ENCODE data around the gene AMPH.
"Not testable (repeated sequence)": the region's sequence is repeated elsewhere in the genome, so short reads cannot be mapped to it uniquely, and the experiment has no call there.

AMPH gene

GRCh38 chr7:38345299-38346172 lies 285.6 kb downstream of the AMPH start:
- peak; percentile 52 for DNase-seq

- peak; percentile 27 for DNase-seq
Measured at GRCh38 chr7:38344741-38345140, 286.4 kb downstream of the AMPH start.

DNA sequence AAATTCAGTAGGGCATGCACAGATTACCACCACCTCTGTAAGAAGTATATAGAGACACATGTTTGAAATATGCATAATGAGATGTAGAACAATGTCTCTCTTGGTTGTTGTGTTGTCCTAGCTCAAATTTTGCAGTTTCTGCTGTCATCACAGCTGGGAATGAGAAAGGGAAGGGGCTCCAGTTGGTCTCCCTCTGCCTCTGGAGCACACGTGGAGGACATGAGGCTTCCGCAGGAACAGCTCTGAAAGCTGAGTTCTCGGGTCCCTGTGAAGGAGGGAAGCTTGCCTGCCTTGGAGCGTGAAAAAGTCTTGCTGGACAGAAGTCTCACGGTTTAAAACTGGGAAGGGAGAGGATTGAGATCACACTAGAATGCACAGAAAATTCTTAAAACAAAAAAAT lies 289.0 kb downstream of the AMPH start:
- DNase-seq: not testable (repeated sequence)

DNA sequence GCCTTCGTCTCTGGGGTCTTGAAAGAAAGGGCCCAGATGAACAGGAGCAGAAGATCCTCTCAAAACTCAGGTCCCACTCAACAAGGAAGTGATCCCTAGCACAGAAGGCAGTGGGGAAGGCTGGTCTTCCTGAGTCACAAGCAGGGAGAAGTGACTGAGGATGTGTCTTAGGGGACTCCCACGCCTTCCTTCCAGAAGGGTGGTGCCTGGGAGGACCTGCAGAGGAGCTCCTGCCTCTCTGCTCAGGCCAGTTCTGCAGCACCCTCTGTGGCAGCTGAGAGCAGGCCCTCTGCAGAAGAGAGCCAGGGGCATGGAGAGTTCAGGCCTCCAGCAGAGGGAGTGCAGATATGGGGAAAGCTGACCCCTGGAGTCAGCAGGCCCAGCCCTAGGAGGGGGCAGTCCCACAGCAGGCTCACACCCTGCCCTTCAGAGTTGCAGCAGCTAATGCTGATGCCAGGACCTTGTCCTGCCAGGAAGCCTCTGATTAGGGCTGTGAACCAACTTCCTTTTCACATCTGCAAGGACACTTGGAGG lies 289.9 kb downstream of the AMPH start:
- DNase-seq: not testable (repeated sequence)

DNA sequence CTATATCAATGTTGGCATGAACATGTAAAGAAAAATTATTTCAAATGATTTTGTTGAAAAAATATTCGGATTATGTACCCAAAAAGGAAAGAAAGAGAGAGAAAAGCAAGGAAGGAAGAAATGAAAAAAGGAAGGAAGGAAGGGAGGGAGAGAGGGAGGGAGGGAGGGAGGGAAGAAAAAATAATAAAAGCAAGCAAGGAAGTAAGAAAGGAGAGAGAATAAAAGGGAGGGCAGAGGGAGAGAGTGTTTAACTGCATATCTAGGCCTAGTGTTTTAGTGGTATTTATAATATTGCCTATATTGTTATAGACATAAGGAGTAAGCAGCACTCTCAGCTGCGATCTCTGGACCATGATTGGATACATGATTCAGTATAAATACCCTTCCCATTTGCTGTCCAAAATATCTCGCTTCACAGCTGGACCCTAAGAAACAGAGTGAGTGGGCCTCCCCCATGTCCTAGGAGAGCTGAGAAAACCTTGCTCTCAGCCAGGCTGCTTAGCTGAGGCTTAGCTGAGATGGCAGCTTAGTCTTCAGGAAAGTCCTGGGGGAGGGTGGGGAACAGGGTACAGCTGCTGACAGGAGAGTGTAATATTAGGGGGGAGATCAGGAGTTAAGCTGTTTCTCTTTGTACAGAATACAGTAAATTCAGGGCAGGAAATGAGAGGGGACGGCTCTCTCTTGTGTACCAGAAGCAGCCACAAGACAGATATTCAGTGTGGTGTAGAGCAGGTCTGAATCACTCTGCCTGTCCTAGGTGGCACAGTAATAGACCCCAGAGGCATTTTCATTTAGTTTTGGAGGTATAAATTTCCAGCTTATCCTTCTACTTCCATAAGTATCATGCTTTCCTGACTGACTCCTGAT lies 291.0 kb downstream of the AMPH start:
- DNase-seq: no peak

DNA sequence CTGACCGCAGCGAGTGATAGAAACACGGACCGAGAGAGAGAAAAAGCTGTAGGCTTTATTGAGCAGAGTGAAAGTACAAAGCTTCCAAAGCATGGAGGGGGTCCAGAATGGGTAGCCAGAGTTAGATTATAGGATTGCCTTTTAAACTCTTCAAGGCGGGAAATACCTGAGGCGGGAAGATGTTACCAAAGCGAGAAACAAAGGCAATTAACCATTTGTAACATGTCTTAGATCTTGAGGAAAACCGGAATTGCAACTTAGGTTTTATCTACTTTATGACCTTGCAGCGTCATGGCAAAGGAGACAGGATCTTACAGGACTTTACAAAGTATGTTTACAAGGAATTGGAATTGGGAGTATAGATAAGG lies 295.0 kb downstream of the AMPH start:
- not testable (repeated sequence) for DNase-seq

DNA sequence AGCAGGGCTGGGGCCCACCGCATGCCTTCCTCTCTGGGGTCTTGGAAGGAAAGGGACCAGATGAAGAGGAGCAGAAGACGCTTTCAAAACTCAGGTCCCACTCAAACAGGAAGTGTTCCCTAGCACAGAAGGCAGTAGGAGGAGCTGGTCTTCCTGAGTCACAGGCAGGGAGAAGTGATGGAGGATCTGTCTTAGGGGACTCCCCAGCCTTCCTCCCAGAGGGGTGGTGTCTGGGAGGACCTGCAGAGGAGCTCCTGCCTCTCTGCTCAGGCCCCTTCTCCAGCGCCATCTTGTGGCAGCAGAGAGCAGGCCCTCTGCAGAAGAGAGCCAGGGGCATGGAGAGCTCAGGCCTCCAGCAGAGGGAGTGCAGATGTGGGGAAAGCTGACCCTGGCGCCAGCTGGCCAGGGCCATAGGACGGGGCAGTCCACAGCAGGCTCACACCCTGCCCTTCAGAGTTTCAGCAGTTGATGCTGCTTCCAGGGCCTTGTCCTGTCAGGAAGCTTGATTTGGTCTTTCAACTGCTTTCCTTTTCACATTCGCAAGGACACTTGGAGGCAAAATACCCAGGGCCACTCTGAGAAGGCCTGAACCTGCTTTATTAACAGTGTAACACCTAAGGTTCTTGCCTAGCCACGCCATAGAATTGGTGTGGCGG lies 295.6 kb downstream of the AMPH start:
- peak; percentile 80 for DNase-seq

DNA sequence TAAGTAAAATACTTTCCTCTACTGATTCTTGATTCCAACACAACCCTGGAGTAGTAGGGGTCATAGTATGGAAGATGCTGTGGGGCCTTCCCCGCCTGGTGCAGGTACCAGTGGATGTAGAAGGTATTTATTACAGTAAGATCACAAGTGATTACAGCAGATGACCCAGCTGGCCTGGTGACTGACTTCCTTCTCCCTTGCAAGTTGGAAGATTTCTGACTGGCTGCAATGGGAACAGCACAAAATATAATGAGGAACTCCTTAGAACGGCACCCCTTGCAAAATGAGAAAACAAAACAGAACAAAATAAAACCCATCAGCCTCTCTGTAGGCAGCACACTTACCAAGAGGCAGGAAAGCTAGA lies 296.1 kb downstream of the AMPH start:
- DNase-seq: no peak

DNA sequence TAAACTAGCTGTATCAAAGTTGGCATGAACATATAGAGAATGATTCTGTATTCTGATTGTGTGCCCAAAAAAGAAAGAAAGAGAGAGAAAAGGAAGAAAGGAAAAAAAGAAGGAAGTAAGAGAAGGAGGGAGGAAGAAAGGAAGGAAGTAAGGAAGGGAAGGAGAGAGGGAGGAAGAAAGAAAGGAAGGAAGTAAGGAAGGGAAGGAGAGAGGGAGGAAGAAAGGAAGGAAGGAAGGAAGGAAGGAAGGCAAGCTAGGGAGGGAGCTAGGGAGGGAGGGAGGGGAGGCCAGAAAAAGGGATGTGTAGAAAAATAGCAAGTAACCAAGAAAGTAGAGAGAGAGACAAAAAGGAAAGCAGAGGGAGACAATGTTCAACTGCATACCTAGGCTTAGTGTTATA lies 297.0 kb downstream of the AMPH start:
- DNase-seq: no peak
